Subcutaneous abdominal adipose tissue (tissue), 5 donors: ENCODE data around the gene MOV10.

ENCODE experiments used
- H3K27ac ChIP-seq: one replicate; pipeline ENCODE4 v1.7.0; 2013; ENCODE audit warnings: low read depth, mild to moderate bottlenecking, inconsistent platforms, low read length, moderate library complexity
- H3K27me3 ChIP-seq, 5 donors: one replicate each; pipeline ENCODE4 v1.7.0; 2013; ENCODE audit warnings: low read length in 5 of 5, inconsistent platforms in 1 of 5; ENCODE audit not compliant: control insufficient read depth in 5 of 5, insufficient read depth in 4 of 5
- H3K36me3 ChIP-seq, 5 donors: one replicate each; pipeline ENCODE4 v1.7.0; 2013; ENCODE audit warnings: low read length in 5 of 5; ENCODE audit not compliant: control insufficient read depth in 5 of 5, insufficient read depth in 5 of 5
- H3K4me1 ChIP-seq, 5 donors: one replicate each; pipeline ENCODE4 v1.7.0; 2013; ENCODE audit warnings: low read length in 5 of 5, mild to moderate bottlenecking in 3 of 5, moderate library complexity in 1 of 5; ENCODE audit not compliant: control insufficient read depth in 5 of 5, insufficient read depth in 5 of 5
- H3K4me3 ChIP-seq, 5 donors: one replicate each; pipeline ENCODE4 v1.7.0; 2013; ENCODE audit warnings: low read length in 5 of 5, low read depth in 1 of 5
- H3K9ac ChIP-seq, 5 donors: one replicate each; pipeline ENCODE4 v1.7.0; 2013; ENCODE audit warnings: low read length in 5 of 5, mild to moderate bottlenecking in 4 of 5, moderate library complexity in 3 of 5
- H3K9me3 ChIP-seq, 5 donors: one replicate each; pipeline ENCODE4 v1.7.0; 2013; ENCODE audit warnings: low read length in 5 of 5; ENCODE audit not compliant: control insufficient read depth in 5 of 5
- donor health status: healthy.
- donor health status: healthy.
- donor health status: healthy.
- donor health status: healthy.
- donor health status: healthy.

Gene MOV10

DNA sequence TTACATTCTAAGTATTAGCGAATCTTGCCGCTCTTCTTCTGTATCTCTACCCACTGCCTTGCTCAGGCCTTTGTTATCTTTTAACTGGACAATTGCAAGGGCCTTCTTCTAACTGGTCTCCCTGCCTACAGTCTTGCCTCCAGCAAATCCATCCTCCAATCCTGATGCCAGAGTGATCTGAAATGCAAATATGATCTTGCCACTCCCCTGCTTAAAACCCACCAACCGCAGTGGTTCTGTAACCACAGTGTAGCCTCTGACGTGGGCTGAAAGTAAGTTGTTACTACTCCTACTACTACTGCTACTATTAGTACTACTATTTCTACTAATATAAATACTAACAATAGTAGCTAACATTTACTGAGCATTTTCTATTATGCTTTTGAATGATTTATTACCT, 12.4 kb downstream of the MOV10 start:
- no peak overlapping the region for H3K27ac ChIP-seq
- H3K9ac ChIP-seq, result no peak overlapping the region
- no peak overlapping the region for H3K4me3 ChIP-seq
- H3K9me3 ChIP-seq, result no peaks in the 10 kb centered on the region
- H3K36me3 ChIP-seq, result peaks cover 0 to 37% (median 17%) of the 10 kb centered on the region in 5 donors
- no peaks in the 10 kb centered on the region for H3K27me3 ChIP-seq
- peaks cover 0 to 4% (median 0%) of the 10 kb centered on the region in 5 donors for H3K4me1 ChIP-seq

DNA sequence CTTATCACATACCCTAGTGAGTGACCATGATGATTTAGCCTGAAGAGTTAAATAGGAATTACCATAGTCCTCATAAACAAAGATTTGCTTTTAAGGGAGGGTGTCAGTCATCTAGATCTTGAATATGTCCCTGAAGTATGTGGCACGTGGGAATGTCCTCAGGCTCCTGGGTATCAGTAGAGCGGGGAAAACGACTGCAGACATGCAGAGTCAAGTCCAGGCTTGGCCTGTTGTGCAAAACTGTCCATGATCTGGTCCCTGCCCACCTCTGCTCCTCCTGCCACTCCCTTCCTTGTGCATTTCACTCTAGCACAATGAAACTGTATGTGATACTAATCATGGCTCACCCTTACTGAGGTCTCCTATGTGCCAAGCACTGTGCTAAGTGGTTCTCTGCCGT, 12.9 kb downstream of the MOV10 start:
- peaks cover 0 to 4% (median 0%) of the 10 kb centered on the region in 5 donors for H3K4me1 ChIP-seq
- no peaks in the 10 kb centered on the region for H3K9me3 ChIP-seq
- H3K36me3 ChIP-seq, result peaks cover 0 to 42% (median 22%) of the 10 kb centered on the region in 5 donors
- no peak overlapping the region for H3K27ac ChIP-seq
- H3K27me3 ChIP-seq, result no peaks in the 10 kb centered on the region
- H3K4me3 ChIP-seq, result no peak overlapping the region
- H3K9ac ChIP-seq, result no peak overlapping the region

DNA sequence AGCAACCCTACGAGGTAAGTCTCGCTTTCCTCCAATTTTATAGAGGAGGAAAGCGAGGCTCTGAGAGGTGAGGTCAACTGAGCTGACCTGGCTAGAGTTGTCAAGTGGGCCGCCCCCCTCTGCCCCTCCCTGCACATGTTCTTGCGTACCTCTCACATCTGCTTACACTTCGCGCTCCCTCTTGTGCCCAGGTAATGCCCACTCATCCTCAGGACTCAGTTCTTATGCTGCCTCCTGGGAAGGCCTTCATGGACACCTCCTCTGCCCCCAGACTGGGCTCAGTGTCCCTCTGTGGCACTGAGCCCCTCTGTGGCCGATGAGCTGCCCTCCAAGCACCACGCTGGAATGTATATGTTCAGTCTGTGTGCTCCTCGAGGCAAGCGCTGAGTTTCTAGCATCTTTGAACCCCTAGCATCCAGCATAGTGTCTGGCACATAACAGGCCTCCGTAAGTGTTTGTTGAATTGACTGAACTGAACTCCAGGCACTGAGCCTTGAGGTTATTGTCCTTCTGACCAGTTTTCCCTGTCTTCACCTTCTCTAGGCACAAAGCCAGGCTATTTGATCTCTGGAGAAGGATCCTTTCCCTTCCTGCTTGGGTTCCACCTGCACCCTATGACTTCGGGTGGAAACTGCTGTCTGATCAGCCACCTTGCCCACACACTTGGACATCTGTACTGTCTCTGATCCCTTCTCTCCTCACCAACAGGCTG, 13.5 kb downstream of the MOV10 start:
- Histone ChIP-seq H3K27me3 (no peaks in the 10 kb centered on the region), H3K9ac (no peak overlapping the region), H3K27ac (no peak overlapping the region)

DNA sequence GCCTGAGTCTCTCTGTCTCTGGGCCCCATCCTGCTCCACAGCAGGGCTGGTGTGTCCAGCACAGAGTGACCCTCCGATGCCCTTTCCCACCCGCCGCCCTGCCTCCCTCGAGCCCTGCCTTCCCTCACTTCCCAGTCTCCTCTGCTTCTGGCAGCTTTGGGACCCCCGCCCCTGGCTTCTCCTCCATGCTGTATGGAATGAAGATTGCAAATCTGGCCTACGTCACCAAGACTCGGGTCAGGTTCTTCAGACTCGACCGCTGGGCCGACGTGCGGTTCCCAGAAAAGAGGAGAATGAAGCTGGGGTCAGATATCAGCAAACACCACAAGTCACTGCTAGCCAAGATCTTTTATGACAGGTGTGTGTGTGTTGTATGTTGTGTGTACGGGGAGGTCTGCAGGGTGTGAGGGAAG, 14.3 kb downstream of the MOV10 start:
- no peaks in the 10 kb centered on the region for H3K27me3 ChIP-seq
- no peaks in the 10 kb centered on the region for H3K9me3 ChIP-seq
- peak overlapping the region in 1 of 5 donors; percentile 39 for H3K9ac ChIP-seq
- H3K36me3 ChIP-seq, result peaks cover 0 to 56% (median 33%) of the 10 kb centered on the region in 5 donors
- peaks cover 0 to 4% (median 0%) of the 10 kb centered on the region in 5 donors for H3K4me1 ChIP-seq
- no peak overlapping the region for H3K27ac ChIP-seq
- H3K4me3 ChIP-seq, result no peak overlapping the region

More for the DNA sequence above, 13.5 kb downstream of the MOV10 start:
- Histone ChIP-seq H3K36me3 (peaks cover 0 to 48% (median 27%) of the 10 kb centered on the region in 5 donors), H3K4me3 (no peak overlapping the region), H3K4me1 (peaks cover 0 to 4% (median 0%) of the 10 kb centered on the region in 5 donors), H3K9me3 (no peaks in the 10 kb centered on the region)

DNA sequence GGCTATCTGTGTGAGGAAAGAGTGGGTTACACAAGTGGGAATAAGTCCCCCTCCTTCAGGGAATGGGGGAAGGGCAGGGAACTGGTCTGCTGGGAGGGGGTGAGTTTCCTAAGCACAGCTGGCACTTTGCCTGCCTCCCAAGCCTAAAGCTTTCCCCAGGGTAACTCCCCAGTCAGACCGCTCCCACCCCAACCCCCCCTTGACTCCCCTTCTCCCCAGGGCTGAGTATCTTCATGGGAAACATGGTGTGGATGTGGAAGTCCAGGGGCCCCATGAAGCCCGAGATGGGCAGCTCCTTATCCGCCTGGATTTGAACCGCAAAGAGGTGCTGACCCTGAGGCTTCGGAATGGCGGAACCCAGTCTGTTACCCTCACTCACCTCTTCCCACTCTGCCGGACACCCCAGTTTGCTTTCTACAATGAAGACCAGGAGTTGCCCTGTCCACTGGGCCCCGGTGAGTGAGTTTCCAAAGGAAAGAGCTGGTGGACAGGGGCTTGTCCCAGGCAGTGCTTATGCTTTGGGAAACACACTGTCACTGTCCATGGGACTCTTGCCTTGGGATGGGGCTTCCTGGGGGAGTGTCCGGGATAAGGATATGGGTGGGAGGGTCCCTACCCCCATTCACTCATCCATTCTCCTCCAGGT, 14.9 kb downstream of the MOV10 start:
- H3K27me3 ChIP-seq, result no peaks in the 10 kb centered on the region
- no peak overlapping the region for H3K9ac ChIP-seq
- H3K36me3 ChIP-seq, result peaks cover 0 to 61% (median 38%) of the 10 kb centered on the region in 5 donors
- H3K27ac ChIP-seq, result no peak overlapping the region
- no peaks in the 10 kb centered on the region for H3K9me3 ChIP-seq
- H3K4me1 ChIP-seq, result peaks cover 0 to 4% (median 0%) of the 10 kb centered on the region in 5 donors
- H3K4me3 ChIP-seq, result no peak overlapping the region

DNA sequence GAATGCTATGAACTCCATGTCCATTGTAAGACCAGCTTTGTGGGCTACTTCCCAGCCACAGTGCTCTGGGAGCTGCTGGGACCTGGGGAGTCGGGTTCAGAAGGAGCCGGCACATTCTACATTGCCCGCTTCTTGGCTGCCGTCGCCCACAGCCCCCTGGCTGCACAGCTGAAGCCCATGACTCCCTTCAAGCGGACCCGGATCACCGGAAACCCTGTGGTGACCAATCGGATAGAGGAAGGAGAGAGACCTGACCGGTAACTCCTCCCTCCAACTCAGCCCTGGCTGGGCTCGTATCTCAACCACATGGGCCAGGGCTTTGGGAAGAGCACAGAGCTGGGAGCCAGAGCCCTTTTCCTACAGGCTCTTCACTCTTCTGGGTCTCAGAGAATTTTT, 15.4 kb downstream of the MOV10 start:
- H3K36me3 ChIP-seq, result peaks cover 0 to 66% (median 43%) of the 10 kb centered on the region in 5 donors
- H3K9me3 ChIP-seq, result no peaks in the 10 kb centered on the region
- no peaks in the 10 kb centered on the region for H3K27me3 ChIP-seq
- no peak overlapping the region for H3K4me3 ChIP-seq
- H3K4me1 ChIP-seq, result peaks cover 0 to 4% (median 0%) of the 10 kb centered on the region in 5 donors
- H3K9ac ChIP-seq, result no peak overlapping the region
- H3K27ac ChIP-seq, result no peak overlapping the region

DNA sequence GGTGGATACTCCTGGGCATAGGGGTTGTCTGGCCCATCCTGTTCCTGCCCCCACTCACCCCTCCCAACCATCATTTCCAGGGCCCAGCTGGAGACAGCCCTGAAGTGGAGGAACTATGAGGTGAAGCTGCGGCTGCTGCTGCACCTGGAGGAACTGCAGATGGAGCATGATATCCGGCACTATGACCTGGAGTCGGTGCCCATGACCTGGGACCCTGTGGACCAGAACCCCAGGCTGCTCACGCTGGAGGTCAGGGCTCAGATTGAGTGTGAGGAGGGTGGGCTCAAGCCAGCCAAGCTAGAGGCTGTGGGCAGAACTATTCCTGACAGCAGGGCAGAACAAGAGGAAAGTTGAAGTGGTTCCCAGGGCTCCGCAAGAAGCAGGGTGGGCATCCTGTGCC, 18.2 kb downstream of the MOV10 start:
- Histone ChIP-seq H3K4me1 (peaks cover 0 to 4% (median 0%) of the 10 kb centered on the region in 5 donors), H3K4me3 (no peak overlapping the region), H3K36me3 (peaks cover 0 to 93% (median 61%) of the 10 kb centered on the region in 5 donors), H3K27ac (no peak overlapping the region), H3K9ac (no peak overlapping the region), H3K27me3 (no peaks in the 10 kb centered on the region), H3K9me3 (no peaks in the 10 kb centered on the region)

DNA sequence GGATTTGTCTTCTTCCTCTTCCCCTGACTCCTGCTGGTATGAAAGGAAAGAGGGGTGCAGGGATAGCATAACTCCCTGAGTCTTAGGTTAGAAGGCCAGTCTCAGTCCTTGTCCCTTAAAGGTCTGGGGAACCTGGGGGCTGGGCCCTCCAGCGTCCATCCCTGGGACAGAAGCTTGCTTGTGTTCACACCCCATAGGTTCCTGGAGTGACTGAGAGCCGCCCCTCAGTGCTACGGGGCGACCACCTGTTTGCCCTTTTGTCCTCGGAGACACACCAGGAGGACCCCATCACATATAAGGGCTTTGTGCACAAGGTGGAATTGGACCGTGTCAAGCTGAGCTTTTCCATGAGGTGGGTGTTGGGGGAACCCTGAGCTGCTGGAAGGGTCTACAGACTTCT, 19.4 kb downstream of the MOV10 start:
- Histone ChIP-seq H3K27ac (no peak overlapping the region), H3K27me3 (no peaks in the 10 kb centered on the region), H3K9ac (no peak overlapping the region), H3K4me3 (no peak overlapping the region), H3K4me1 (peaks cover 0 to 12% (median 5%) of the 10 kb centered on the region in 5 donors), H3K9me3 (no peaks in the 10 kb centered on the region), H3K36me3 (peaks cover 0 to 95% (median 70%) of the 10 kb centered on the region in 5 donors)

DNA sequence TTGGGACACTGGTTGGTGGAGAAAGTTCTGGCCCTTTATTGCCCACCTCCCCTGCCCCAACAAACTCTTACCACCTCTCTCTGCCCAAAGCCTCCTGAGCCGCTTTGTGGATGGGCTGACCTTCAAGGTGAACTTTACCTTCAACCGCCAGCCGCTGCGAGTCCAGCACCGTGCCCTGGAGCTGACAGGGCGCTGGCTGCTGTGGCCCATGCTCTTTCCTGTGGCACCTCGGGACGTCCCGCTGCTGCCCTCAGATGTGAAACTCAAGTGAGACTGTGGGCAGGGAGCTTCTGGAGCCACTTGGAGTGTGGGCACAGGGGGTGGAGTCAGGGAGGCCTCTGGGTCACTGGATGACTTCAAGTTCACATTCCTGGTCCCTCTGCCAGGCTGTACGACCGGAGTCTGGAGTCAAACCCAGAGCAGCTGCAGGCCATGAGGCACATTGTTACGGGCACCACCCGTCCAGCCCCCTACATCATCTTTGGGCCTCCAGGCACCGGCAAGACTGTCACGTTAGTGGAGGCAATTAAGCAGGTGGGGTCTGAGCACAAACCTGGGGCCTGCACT, 20.0 kb downstream of the MOV10 start:
- no peak overlapping the region for H3K27ac ChIP-seq
- no peaks in the 10 kb centered on the region for H3K27me3 ChIP-seq
- H3K9me3 ChIP-seq, result no peaks in the 10 kb centered on the region
- peaks cover 0 to 93% (median 71%) of the 10 kb centered on the region in 5 donors for H3K36me3 ChIP-seq
- H3K4me1 ChIP-seq, result peaks cover 0 to 18% (median 5%) of the 10 kb centered on the region in 5 donors
- H3K9ac ChIP-seq, result no peak overlapping the region
- H3K4me3 ChIP-seq, result no peak overlapping the region

DNA sequence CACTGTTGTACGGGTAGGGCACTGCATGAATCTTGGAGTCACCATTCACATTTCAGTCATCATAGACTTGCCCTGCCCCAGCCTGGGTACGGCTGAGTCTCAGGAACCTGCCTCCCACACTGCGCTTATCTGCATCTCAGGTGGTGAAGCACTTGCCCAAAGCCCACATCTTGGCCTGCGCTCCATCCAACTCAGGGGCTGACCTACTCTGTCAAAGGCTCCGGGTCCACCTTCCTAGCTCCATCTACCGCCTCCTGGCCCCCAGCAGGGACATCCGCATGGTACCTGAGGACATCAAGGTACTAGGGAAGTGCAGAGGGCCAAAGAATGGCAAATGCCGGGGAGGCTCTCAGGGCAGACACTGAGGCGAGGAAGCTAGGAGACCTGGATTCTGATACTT, 20.8 kb downstream of the MOV10 start:
- Histone ChIP-seq H3K4me1 (peaks cover 2 to 26% (median 9%) of the 10 kb centered on the region in 5 donors), H3K4me3 (no peak overlapping the region), H3K9me3 (no peaks in the 10 kb centered on the region), H3K9ac (no peak overlapping the region), H3K27ac (no peak overlapping the region), H3K27me3 (no peaks in the 10 kb centered on the region), H3K36me3 (peaks cover 0 to 93% (median 71%) of the 10 kb centered on the region in 5 donors)
